Stomach (tissue), 4 donors: Measurements from ENCODE around the gene GRXCR2.

Experiments
- CTCF ChIP-seq, 7 experiments: fragments of 450-650 bp in 4 of 7; fragments of 200-600 bp in 3 of 7; sonication (generic) in 3 of 7; IDR thresholded peaks; one replicate each; pipeline ENCODE4 v1.5.1; 2016 to 2019; ENCODE audit warnings: antibody characterized with exemption in 7 of 7, control low read depth in 2 of 7, mild to moderate bottlenecking in 1 of 7
- POLR2A ChIP-seq, 4 donors: fragments of 450-650 bp; IDR thresholded peaks; one replicate each; pipeline ENCODE4 v1.6.1; 2016; ENCODE audit warnings: antibody characterized with exemption in 4 of 4, control low read depth in 2 of 4, mild to moderate bottlenecking in 1 of 4, moderate library complexity in 1 of 4

GRCh38 chr5:145855763-145856267, 17.0 kb downstream of the GRXCR2 start:
- TF ChIP-seq POLR2A (IDR thresholded peaks at IDR 0.05) = no peak
- TF ChIP-seq CTCF (IDR thresholded peaks at IDR 0.05) = no peak
